GM10847 (cell line): ENCODE measurements around the gene ZNF45.

Experiments
- POLR2A ChIP-seq: IDR thresholded peaks from 2 replicates; pipeline ENCODE4 v1.6.1; 2011; ENCODE audit not compliant: insufficient read length; ENCODE audit errors: extremely low read depth

ZNF45 gene

GRCh38 chr19:43934055-43934984, 762 bp downstream of the ZNF45 start:
- TF ChIP-seq POLR2A = no peak

GRCh38 chr19:43928820-43929219, 6.3 kb downstream of the ZNF45 start:
- no peak for TF ChIP-seq POLR2A

GRCh38 chr19:43923875-43924274, 11.2 kb downstream of the ZNF45 start:
- no peak for TF ChIP-seq POLR2A

GRCh38 chr19:43914051-43914450, 21.0 kb downstream of the ZNF45 start:
- no peak for TF ChIP-seq POLR2A

- no peak for TF ChIP-seq POLR2A
Observed at GRCh38 chr19:43913383-43913782, 21.7 kb downstream of the ZNF45 start.

GRCh38 chr19:43910884-43911283, 24.2 kb downstream of the ZNF45 start:
- TF ChIP-seq POLR2A = no peak

GRCh38 chr19:43908659-43909058, 26.4 kb downstream of the ZNF45 start:
- no peak for TF ChIP-seq POLR2A

- no peak for TF ChIP-seq POLR2A
Observed at GRCh38 chr19:43906774-43907173, 28.3 kb downstream of the ZNF45 start.

GRCh38 chr19:43905897-43906296, 29.2 kb downstream of the ZNF45 start:
- TF ChIP-seq POLR2A = no peak

- TF ChIP-seq POLR2A = no peak
Observed at GRCh38 chr19:43902399-43902798, 32.7 kb downstream of the ZNF45 start.

- no peak for TF ChIP-seq POLR2A
Observed at GRCh38 chr19:43901395-43902390, 33.4 kb downstream of the ZNF45 start.

- TF ChIP-seq POLR2A = no peak
Observed at GRCh38 chr19:43895727-43896308, 39.3 kb downstream of the ZNF45 start.

- no peak for TF ChIP-seq POLR2A
Observed at GRCh38 chr19:43883864-43884263, 51.2 kb downstream of the ZNF45 start, which contains the start of gene ZNF404. TSS of gene ZNF404 (minus strand) at chr19:43883964.

- TF ChIP-seq POLR2A = no peak
Observed at GRCh38 chr19:43880483-43880882, 54.6 kb downstream of the ZNF45 start.
